Measurements from ENCODE around the gene BDKRB1.
A peak's percentile ranks its signal among the peaks of the same experiment; 100 is the strongest.

BDKRB1 gene

DNA sequence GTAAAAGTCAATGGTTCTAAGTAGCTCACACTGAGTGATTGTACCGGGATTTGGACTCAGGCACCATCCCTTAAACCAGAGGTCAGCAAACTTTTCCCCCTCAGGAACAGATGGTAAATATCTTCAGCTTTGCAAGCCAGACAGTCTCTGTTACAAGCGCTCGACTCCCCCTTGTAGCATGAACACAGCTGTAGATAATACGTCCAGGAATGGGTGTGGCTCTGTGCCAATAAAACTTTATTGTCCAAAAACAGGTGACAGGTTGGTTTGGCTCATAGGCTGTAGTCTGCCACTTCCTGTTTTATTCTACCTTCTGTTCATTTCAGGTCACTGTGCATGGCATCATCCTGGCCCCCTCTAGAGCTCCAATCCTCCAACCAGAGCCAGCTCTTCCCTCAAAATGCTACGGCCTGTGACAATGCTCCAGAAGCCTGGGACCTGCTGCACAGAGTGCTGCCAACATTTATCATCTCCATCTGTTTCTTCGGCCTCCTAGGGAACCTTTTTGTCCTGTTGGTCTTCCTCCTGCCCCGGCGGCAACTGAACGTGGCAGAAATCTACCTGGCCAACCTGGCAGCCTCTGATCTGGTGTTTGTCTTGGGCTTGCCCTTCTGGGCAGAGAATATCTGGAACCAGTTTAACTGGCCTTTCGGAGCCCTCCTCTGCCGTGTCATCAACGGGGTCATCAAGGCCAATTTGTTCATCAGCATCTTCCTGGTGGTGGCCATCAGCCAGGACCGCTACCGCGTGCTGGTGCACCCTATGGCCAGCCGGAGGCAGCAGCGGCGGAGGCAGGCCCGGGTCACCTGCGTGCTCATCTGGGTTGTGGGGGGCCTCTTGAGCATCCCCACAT lies 7.6 kb downstream of the BDKRB1 start:
- no peak for DNase-seq

DNA sequence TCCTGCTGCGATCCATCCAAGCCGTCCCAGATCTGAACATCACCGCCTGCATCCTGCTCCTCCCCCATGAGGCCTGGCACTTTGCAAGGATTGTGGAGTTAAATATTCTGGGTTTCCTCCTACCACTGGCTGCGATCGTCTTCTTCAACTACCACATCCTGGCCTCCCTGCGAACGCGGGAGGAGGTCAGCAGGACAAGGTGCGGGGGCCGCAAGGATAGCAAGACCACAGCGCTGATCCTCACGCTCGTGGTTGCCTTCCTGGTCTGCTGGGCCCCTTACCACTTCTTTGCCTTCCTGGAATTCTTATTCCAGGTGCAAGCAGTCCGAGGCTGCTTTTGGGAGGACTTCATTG lies 8.2 kb downstream of the BDKRB1 start:
- no peak for DNase-seq

DNA sequence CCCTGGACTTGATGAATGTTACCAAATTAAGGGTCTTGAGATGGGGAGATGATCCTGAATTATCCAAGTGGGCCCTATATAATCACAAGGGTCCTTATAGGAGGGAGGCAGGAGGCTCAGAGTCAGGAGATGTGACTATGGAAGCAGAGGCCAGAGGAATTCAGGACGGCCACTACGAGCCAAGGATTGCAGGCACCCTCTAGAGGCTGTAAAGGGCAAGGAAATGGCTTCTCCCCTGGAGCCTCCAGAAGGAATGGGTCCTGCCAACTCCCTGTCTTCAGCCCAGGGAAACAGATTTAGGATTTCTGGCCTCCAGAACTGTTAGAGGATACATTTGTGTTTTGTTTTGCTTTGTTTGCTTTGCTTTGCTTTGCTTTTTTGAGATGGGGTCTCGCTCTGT lies 8.8 kb downstream of the BDKRB1 start:
- DNase-seq: no peak

DNA sequence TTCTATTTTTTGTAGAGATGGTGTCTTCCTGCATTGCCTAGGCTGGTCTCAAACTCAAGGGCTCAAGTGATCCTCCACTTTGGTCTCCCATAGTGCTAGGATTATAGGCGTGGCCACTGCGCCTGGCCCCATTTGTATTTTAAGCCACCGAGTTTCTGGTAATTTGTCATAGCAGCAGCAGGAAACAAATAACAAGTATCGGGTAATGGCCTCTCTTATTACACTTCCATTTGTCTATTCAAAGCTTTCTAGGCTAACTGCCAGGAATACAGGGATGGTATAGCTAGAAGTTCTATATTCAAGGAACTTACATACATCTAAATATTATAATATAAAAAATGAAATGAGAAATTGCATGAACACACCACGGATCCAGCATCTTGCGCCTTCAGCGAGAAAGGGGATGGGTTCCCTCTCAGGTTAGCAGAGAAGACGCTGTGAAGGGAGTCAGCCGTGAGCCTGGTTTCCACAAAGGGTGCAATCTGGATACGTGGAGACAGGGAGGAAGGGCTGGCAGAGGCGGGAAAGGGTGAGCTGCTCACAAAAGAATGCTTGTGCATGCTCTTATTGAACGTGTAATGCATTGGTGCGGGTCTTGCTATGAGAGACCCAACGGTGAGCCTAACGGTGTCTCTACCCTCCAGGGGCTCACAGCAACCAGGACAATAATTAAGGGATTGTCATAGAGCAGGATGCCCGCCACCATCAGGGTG lies 9.5 kb downstream of the BDKRB1 start:
- DNase-seq: peak; percentile 63

DNA sequence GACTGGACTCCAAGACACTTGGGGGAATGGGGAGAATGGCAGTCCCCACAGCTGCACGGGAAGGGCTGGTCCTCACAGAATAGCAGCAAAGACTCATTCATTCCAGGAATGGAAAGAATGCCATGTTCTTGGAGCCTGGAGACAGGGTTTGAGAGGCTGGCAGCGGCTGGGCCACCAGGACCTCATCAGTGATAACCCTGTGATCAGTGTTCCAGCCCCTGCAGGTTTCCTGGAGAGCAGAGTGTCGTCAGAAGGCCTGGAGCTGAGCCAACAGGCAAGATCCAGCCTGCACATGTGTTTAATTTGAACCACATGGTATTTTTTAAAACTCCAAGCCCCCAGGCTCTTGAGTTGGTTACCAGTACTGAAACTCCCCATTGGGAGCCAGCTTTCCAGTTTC lies 11.3 kb downstream of the BDKRB1 start:
- peak; percentile 87 for DNase-seq

DNA sequence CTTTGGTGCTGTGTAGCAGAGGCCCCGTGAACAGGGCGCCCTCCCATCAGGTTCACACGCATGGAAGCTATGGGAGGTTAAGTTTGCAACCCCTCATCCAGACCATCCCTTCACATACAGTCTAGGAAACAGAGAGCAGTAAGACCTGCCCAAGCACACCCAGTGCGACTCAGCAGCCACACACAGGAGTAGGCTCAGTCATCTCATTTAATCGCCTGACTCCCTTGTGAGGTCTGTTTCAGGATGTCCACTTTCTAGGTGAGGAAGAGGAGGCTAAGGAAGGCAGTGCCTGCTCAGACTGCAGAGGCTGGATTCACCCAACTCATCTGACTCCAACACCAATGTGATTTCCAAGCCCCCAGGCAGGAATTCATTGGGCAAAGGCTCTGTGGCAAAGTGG lies 11.9 kb downstream of the BDKRB1 start:
- no peak for DNase-seq

DNA sequence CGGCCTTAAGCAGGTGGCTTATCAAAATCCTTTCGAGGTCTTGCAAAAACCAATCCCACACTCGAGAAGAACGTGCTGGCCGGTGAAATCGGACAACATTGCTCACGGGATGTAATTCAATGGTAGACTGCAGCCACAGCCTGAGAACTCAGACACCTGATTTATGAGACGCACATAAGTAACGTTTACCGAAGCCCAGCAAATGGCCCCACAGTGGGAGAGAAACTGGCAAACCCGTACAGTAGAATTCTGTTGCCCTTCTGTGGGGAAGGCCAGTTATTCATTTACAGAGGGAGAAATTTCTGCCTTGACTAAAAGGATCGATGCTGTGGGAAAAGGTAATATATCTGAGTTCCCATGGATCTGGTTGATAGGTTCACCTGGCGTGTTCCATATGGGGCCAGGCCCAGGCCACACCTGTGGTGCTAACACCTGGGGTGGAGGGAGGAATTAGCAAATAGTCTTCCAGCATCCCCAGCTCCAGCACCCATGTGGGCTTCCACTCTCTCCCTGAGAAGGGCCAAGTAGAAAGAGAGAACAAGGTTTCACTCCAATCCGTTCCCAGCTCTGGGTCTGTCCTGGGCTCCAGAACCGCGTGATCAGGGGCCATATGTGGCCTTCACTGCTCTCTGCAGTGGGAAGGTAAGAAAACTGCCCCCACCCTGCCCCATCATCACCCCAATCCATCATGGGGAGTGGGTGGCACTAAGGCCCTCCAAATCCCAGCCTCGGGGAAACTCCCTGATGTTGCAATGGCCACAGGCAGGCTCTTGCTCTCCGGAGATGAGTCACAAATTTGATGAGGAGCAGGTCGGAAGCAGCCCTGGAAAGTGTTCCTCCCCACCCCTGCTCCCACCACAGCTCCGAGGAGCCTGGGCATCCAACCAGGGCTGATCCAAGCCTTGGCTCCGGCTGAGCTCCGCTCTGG lies 12.7 kb downstream of the BDKRB1 start:
- DNase-seq: no peak

DNA sequence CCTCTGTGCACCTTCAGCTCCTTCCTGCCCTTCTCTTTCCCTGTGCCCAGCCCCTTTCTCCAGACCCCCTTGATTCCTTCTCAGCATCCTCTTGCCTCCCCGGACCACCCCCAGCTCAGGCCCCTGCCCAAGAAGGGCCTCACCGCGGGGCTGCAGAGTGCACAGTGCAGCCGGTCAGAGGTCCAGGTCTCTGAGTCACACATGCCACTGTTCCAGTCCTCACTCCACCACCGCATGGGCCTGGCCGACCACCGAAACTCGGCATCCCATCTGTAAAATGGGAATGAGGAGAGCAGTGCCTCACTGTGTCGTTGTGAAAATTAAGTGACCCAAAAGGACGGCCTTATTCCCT lies 13.3 kb downstream of the BDKRB1 start:
- DNase-seq: no peak

DNA sequence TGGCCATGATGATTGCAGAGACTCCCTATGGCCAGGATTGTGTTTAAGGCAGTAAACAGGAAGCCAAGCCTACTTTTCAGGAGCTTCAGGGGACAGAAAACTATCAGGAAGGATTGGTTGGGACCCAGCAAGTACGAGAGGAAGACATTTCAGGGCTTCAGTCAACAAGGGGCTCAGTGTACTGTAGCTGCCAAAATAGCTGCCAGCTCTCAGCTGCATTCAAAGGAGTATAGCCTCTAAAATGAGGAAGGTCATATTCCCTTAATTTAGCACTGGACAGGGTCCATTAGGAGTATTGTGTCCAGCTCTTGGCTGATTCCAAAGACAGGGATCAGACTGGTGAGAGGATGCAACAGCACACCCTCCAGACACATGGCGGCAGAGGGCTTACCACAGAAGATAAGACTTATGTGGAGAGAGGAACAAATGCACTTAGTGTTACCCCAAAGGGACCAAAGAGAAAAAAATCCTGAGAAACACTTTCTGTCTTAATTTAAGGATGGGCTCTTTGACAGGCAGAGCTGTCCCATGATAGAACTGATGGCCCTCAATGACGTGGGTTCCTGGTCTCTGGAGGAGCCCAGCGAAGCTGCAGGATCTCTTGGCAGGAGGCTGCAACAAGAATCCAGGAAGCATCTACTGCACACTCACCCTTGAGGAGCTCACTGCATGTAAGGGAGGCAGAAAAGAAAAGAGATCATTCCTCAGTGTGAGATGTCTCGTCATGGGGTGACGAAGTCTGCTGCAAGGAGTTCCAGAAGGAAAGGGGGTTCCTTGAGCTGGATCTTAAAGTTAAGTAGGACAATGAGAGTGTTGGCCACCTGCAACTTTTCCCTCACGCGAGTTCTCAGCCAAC lies 14.8 kb downstream of the BDKRB1 start:
- DNase-seq: no peak

DNA sequence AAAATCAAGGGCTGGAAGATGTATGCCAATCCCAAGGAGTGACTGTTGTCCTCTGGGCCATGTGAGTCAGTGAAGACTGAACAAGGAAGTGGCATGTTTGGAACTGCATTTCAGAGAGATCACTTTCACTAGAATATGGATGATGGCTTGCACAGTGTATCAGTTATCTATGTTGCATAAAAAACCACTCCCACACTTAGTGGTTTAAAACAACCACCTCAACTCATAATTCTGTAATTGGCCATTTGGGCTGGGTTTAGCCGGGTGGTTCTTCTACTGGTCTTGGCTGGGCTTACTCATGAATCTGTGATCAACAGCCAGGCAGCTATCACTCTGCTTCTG lies 15.4 kb downstream of the BDKRB1 start:
- DNase-seq: no peak

DNA sequence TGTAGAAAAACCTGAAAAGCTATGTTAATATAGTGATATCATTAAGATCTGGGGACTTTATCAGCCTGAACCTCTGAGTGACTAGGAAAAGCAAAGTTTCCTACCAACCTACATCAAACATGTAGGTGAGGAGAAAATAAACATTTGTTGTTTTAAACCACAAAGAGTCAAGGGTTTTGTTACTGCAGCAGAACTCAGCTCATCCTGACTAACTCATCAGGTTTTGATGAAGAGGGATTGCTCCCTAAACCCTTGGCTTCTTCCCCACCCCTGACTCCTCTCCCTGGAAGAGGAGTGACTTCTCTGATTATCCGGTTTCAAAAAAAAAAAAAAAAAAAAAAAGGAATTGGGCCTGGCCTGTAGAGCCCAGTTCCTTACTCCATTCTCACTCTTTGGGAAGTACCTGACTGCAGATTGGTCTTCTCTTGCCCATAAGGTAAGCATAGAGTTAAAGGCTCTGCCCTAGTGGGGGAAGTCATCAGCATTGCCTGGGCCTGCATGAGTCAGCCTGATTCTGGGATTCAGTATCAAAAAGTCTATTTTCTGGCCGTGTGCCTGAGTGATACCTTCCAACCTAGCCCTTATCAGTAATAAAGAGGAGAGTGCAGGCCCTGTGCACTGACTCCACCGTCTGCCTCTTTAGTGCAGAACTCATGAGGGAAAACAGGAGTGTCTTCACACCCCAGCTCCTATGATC lies 16.9 kb downstream of the BDKRB1 start:
- no peak for DNase-seq

DNA sequence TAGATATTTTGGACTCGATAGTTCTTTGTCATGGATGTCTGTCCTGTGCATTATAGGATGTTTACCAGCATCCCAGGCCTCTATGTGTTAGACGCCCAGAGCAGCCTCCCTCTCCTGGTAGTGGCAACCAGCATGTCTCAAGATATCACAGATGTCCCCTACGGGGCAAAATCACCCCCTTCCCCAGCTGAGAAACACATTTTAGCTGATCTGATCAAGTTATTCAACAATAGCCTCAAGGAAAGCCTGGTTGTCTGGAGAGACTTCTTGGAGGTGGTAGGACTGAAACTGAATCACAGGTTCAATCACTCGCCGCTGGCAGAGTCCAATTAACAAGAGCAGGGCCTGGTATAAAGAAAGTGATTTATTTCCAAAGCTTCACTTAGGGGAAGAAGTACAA lies 17.6 kb downstream of the BDKRB1 start:
- no peak for DNase-seq

DNA sequence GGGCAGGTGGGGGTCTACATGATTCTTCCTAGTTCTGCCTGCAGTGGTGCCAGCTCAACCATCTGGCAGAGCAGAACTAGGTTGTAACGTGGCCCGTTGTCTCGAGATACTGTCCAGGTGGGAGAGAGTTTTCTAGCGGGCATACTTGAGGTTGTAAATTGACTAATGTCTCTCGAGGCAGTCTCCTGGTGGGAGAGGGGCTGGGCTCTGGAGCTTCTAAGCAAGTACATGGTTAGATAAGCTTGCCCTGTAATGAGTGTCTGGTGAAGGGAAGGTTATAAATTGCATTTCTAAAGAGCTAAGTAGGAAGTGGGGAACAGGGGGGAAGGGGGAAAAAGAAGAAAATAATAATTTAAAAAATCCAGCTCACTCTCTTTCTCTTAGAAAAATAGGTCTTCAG lies 18.1 kb downstream of the BDKRB1 start:
- DNase-seq: no peak

DNA sequence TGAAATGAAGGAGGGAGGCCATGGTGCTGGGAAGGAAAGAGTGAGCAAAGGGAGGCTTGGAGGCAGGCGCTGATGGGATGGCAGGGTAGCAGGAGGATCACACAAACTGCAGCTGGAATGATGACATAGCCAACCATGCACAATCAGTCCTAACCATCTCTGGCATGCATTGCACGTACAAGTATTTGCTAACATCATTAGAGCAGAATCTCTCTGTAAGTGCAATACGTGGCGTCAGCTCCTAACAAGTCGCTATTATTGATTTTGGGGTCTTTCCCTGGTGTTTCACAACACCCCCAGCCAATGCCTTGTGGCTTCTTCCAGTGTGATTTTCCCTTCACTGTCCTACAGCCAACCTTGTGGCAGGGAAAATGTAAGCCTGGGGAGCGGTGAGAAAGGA lies 18.5 kb downstream of the BDKRB1 start:
- no peak for DNase-seq

DNA sequence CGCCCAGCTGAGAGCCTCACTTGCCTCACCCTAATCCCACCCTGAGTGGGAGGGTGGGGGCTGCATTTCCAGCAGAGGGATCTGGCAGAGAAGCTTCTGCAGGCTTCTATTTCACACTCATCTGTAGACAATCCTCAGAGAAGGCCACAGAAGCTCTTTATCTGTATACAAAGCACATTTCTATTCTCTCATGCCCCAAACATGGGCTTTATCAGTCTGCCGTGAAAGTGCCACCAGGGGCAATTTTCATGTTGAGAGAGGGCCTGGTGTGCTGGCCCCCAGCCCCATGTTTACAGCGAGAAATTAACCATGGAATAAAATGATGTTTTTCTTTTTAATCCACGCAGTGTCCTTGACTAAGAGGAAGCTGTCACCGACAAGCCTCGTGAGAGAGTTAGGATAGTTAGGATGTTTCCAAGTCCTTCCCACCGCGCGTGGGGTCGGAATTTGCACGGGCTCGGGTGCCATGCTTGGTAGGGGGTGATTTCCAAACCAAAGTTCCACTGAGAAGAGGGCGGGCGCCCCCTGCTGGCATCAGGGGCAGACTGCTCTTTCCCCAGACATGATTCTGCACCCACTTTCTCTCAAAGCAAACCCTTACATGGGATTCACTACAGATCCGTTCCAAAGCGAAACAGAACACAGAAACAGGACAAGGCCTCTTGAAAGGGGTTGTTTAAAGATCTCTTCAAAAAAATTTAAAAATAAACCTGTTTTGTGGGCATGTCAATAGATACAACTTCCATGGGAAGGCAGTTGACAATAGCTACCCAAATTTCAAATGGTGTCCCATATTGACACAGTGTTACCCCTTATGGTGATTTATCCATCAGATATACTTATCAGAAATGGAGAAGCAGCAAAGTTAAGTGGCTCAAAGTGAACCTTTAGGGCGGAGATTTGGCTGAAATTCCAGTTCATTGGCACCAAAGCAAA lies 19.4 kb downstream of the BDKRB1 start:
- peak; percentile 77 for DNase-seq

DNA sequence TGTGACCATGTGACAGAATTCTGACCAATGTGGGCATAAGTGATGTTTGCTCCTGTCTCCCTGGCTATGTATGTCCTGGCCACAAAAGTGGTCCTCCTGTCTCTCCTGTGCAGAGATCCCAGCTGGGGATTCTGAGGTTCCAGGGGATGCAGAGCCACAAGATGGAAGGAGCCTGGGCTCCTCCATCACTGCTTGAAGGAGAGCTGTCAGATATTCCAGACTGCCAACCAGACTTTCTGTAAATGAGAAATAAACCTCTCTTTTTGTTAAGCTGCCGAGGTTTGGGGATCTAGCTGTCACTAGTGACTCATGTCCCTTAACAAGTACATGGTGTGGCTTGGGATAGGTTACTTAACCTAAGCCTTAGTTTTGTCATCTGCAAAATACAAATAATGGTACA lies 21.9 kb downstream of the BDKRB1 start:
- no peak for DNase-seq

DNA sequence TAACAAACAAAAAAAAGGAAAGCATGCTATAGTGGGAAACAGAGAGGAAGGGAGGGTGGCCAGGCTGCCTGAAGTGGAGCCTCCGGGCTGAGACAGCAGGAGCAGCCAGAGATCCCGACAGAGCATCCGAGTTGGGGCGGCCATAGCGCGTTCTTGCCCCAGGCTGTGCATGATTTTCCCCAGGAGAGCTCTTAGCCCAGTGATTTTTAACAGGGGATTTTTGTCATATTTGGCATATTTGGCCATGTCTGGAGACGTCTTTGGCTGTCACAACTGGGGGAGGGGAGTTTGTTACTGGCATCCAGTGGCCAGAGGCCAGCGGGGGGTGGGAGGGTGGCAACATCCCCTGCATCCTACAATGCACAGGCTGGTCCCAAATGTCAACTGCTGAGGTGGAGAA lies 23.6 kb downstream of the BDKRB1 start:
- DNase-seq: no peak

DNA sequence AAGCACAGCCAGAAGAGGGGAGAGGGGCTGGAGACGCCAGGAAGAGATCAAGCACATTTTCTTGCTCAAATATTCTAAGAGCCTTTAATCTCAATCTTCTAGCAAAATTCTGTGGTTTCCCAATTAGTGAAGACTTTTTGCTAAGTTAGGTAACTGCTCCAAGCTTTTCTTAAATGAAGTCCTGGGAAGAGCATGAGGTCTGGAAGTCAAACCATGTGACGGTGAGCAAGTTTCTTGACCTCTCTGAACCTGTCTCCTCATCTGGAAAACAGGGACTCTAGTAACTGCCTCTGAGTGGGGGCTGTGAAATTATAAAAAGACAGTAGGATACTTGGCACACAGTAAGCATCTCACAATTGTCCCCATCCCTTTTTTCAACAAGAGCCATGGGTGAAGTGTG lies 24.1 kb downstream of the BDKRB1 start:
- no peak for DNase-seq

DNA sequence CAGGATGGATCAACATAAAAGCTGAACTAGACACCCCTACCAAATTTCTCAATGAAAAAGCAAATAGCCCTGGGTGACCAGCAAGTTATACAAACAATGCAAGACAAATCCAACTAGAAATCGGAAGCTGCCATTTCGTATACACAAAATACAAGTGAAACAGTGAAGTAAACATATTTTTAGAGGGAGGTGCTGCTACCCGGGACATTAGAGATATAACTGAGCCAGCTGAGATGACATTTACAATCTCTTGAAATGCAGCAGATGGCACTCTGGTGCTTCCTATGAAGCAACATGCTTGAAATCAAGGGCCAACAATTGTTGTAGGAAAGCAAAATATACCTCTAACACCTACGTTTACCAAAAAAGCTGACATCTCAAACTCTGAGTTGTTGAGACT lies 25.5 kb downstream of the BDKRB1 start:
- DNase-seq: no peak

DNA sequence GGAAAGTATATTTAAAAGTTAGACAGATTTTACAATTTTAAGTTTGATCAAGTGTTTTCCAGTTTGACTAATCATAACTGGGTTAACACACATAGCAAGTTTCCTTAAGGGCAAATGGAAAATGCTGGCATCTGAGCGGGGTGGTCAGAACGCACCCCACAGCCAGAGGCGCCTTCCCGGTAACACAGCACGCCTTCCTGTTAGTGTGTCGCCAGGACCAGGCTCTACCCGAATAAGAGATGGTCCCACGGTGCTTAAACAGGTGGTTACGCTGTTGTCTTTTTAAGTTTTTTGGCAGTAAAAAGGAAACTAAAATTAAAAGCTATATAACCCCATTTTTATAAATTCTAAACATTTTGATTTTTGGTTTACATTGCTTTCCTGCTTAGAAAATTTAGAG lies 28.0 kb downstream of the BDKRB1 start:
- no peak for DNase-seq

DNA sequence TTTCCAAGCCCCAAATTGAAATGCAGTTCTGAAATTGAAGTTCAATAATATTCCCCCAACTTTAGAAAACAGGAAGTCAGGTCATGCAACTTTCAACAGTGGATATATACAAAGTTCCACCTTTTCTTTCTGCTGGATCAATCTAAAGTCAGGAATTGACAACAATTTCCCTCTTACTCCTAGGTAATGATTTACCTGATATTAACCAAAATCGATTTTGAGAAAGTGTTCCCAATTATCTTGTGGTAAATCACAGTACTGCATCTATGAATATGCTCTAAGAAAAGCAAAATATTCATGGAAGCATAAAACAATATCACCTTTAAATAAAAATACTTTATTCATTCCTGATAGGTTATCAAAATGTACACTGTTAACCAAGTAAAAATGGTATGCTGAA lies 28.4 kb downstream of the BDKRB1 start:
- DNase-seq: no peak
